ENCODE data around the gene POT1. TPM values are rescaled to one million over a fixed set of nuclear protein-coding genes. Genes with fewer than 3 reads are reported as not detected.

The POT1 gene
- total and polyA plus RNA-seq, 2 experiments from 2014 or later: 12.0 to 40.4 TPM

DNA sequence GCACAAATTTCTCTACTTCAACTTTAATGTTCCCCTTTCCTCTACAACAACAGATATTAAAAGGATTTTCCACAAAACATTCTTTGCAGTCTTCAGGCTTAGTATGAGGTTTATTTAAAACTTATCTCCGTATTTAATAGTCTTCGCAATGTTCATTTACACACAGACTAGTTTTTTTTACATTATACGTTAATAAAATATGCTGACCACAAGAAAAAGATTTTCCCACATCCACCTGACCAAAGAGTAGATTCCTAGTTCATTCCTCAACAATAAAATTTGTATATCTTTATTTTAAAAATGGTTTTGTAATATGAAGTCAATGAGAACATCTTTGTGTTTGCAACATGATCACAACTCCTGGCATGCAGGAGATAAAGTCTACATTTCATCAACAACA, 42.4 kb downstream of the POT1 start:
- no peak for TF ChIP-seq CTCF (conservative IDR thresholded peaks at IDR 0.05; ENCODE audit: low read depth in 2 of 2)
- TF ChIP-seq, protein P1, sequence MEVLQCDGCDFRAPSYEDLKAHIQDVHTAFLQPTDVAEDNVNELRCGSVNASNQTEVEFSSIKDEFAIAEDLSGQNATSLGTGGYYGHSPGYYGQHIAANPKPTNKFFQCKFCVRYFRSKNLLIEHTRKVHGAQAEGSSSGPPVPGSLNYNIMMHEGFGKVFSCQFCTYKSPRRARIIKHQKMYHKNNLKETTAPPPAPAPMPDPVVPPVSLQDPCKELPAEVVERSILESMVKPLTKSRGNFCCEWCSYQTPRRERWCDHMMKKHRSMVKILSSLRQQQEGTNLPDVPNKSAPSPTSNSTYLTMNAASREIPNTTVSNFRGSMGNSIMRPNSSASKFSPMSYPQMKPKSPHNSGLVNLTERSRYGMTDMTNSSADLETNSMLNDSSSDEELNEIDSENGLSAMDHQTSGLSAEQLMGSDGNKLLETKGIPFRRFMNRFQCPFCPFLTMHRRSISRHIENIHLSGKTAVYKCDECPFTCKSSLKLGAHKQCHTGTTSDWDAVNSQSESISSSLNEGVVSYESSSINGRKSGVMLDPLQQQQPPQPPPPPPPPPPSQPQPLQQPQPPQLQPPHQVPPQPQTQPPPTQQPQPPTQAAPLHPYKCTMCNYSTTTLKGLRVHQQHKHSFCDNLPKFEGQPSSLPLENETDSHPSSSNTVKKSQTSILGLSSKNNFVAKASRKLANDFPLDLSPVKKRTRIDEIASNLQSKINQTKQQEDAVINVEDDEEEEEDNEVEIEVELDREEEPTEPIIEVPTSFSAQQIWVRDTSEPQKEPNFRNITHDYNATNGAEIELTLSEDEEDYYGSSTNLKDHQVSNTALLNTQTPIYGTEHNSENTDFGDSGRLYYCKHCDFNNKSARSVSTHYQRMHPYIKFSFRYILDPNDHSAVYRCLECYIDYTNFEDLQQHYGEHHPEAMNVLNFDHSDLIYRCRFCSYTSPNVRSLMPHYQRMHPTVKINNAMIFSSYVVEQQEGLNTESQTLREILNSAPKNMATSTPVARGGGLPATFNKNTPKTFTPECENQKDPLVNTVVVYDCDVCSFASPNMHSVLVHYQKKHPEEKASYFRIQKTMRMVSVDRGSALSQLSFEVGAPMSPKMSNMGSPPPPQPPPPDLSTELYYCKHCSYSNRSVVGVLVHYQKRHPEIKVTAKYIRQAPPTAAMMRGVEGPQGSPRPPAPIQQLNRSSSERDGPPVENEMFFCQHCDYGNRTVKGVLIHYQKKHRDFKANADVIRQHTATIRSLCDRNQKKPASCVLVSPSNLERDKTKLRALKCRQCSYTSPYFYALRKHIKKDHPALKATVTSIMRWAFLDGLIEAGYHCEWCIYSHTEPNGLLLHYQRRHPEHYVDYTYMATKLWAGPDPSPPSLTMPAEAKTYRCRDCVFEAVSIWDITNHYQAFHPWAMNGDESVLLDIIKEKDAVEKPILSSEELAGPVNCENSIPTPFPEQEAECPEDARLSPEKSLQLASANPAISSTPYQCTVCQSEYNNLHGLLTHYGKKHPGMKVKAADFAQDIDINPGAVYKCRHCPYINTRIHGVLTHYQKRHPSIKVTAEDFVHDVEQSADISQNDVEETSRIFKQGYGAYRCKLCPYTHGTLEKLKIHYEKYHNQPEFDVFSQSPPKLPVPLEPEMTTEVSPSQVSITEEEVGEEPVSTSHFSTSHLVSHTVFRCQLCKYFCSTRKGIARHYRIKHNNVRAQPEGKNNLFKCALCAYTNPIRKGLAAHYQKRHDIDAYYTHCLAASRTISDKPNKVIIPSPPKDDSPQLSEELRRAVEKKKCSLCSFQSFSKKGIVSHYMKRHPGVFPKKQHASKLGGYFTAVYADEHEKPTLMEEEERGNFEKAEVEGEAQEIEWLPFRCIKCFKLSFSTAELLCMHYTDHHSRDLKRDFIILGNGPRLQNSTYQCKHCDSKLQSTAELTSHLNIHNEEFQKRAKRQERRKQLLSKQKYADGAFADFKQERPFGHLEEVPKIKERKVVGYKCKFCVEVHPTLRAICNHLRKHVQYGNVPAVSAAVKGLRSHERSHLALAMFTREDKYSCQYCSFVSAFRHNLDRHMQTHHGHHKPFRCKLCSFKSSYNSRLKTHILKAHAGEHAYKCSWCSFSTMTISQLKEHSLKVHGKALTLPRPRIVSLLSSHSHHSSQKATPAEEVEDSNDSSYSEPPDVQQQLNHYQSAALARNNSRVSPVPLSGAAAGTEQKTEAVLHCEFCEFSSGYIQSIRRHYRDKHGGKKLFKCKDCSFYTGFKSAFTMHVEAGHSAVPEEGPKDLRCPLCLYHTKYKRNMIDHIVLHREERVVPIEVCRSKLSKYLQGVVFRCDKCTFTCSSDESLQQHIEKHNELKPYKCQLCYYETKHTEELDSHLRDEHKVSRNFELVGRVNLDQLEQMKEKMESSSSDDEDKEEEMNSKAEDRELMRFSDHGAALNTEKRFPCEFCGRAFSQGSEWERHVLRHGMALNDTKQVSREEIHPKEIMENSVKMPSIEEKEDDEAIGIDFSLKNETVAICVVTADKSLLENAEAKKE (CRISPR knock-in tag; IDR thresholded peaks at IDR 0.05): no peak
- no peak for TF ChIP-seq REST (IDR thresholded peaks at IDR 0.05; ENCODE audit: unreplicated experiment)
- no peak for TF ChIP-seq ZNF331 (CRISPR knock-in tag; IDR thresholded peaks at IDR 0.05; ENCODE audit: low read depth)
- no peak for TF ChIP-seq CREB1 (CRISPR knock-in tag; IDR thresholded peaks at IDR 0.05; ENCODE audit: low read depth)
- TF ChIP-seq POLR2AphosphoS5 (IDR thresholded peaks at IDR 0.05; ENCODE audit: low read depth): no peak
- no peak for TF ChIP-seq EZH2phosphoT487 (IDR thresholded peaks at IDR 0.05; ENCODE audit: unreplicated experiment)
- TF ChIP-seq, protein P2, sequence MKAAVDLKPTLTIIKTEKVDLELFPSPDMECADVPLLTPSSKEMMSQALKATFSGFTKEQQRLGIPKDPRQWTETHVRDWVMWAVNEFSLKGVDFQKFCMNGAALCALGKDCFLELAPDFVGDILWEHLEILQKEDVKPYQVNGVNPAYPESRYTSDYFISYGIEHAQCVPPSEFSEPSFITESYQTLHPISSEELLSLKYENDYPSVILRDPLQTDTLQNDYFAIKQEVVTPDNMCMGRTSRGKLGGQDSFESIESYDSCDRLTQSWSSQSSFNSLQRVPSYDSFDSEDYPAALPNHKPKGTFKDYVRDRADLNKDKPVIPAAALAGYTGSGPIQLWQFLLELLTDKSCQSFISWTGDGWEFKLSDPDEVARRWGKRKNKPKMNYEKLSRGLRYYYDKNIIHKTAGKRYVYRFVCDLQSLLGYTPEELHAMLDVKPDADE (IDR thresholded peaks at IDR 0.05): no peak
- no peak for TF ChIP-seq JUNB (IDR thresholded peaks at IDR 0.05; ENCODE audit: unreplicated experiment)
- TF ChIP-seq NANOG (IDR thresholded peaks at IDR 0.05; ENCODE audit: borderline replicate concordance): no peak
- TF ChIP-seq STAT1 (IDR thresholded peaks at IDR 0.05; ENCODE audit: unreplicated experiment): no peak
- TF ChIP-seq EZH2 (IDR thresholded peaks at IDR 0.05; ENCODE audit: low read depth, unreplicated experiment): no peak
- no peak for TF ChIP-seq ZNF114 (CRISPR knock-in tag; IDR thresholded peaks at IDR 0.05)
- H3K79me2 ChIP-seq (replicated peaks; ENCODE audit: insufficient read depth): no peaks in the 10 kb centered on the region
- no peak overlapping the region for H3K27ac ChIP-seq (ENCODE audit: low read depth)
- Mint-ChIP-seq H3K36me3 (ENCODE audit: low read depth) (peaks cover 2% of the 10 kb centered on the region; the same call in 1 of the 3 replicates), H3K27me3 (ENCODE audit: insufficient read depth, low read depth, poor library complexity) (no peaks in the 10 kb centered on the region), H3K4me3 (no peak overlapping the region), H3K4me1 (no peaks in the 10 kb centered on the region), H3K27ac (no peak overlapping the region), H3K9me3 (no peaks in the 10 kb centered on the region)
- H3K9me2 ChIP-seq (ENCODE audit: insufficient read depth): no peaks in the 10 kb centered on the region
- ATAC-seq: no peak
- no peak overlapping the region for H3K4me3 ChIP-seq
- no peaks in the 10 kb centered on the region for H3F3A ChIP-seq (replicated peaks; ENCODE audit: low read depth)
- no peak overlapping the region for H3K4me2 ChIP-seq
- no peaks in the 10 kb centered on the region for H3K27me3 ChIP-seq (ENCODE audit: insufficient read depth)
- no peak for DNase-seq (ENCODE audit: low spot score)
- H3K36me3 ChIP-seq (ENCODE audit: insufficient read depth): peaks cover 12% of the 10 kb centered on the region; the same call in 1 of the 2 replicates
- H3K4me1 ChIP-seq (ENCODE audit: insufficient read depth): no peaks in the 10 kb centered on the region
- H4K20me1 ChIP-seq (replicated peaks; ENCODE audit: insufficient read depth): no peaks in the 10 kb centered on the region
- no peak overlapping the region for H2AFZ ChIP-seq

All from GM23338 (cell line).